Keratinocyte (primary cell): ENCODE measurements around the gene SLC51B. TPM values are rescaled to one million over a fixed set of nuclear protein-coding genes. Genes with fewer than 3 reads are reported as not detected.

Experiments used
- DNase-seq: peaks from one replicate; pipeline ENCODE4 v3.0.0-alpha.2; 2011; ENCODE audit warnings: low read depth, missing footprints, low spot score
- FAIRE-seq: peaks from 2 replicates; lab custom pipeline; 2011; peaks lifted over from hg19 to GRCh38; lab: Jason Lieb, UNC
- H2AFZ ChIP-seq: 2 replicates; pipeline ENCODE4 v1.6.0; 2012; ENCODE audit warnings: low read length, control low read depth, inconsistent platforms; ENCODE audit not compliant: control insufficient read depth
- H3K27ac ChIP-seq: 2 replicates; pipeline ENCODE4 v1.5.1; 2011; ENCODE audit warnings: low read length; ENCODE audit not compliant: control insufficient read depth, insufficient read depth
- H3K27me3 ChIP-seq: 3 replicates; pipeline ENCODE4 v1.6.0; 2011; ENCODE audit warnings: low read length; ENCODE audit not compliant: control insufficient read depth, insufficient read depth; ENCODE audit errors: extremely low read depth
- H3K36me3 ChIP-seq, 2 experiments: 2 replicates in 1 of 2; 3 replicates in 1 of 2; pipeline ENCODE4 v1.5.1; 2011; ENCODE audit warnings: low read length in 2 of 2, mild to moderate bottlenecking in 1 of 2; ENCODE audit not compliant: control insufficient read depth in 2 of 2, insufficient read depth in 2 of 2; ENCODE audit errors: extremely low read depth in 1 of 2
- H3K4me1 ChIP-seq: 3 replicates; pipeline ENCODE4 v1.5.1; 2011; ENCODE audit warnings: low read length; ENCODE audit not compliant: control insufficient read depth, insufficient read depth; ENCODE audit errors: extremely low read depth
- H3K4me2 ChIP-seq: 3 replicates; pipeline ENCODE4 v1.6.0; 2011; ENCODE audit warnings: low read depth, low read length; ENCODE audit not compliant: control insufficient read depth, insufficient read depth; ENCODE audit errors: extremely low read depth
- H3K4me3 ChIP-seq, 3 experiments: fragments of 200-600 bp in 1 of 3; sonication (generic) in 1 of 3; 2 replicates in 2 of 3; 3 replicates in 1 of 3; pipeline ENCODE4 v1.5.1; 2011 to 2016; ENCODE audit warnings: low read length in 3 of 3, mild to moderate bottlenecking in 3 of 3, control low read depth in 2 of 3, inconsistent platforms in 1 of 3, low read depth in 1 of 3, mixed read lengths in 1 of 3, mixed run types in 1 of 3, moderate library complexity in 1 of 3; ENCODE audit not compliant: control insufficient read depth in 2 of 3, insufficient read depth in 2 of 3; ENCODE audit errors: extremely low read depth in 1 of 3
- H3K79me2 ChIP-seq: 2 replicates; pipeline ENCODE4 v1.6.0; 2012; ENCODE audit warnings: low read length; ENCODE audit not compliant: control insufficient read depth, insufficient read depth
- H3K9ac ChIP-seq: 3 replicates; pipeline ENCODE4 v1.6.0; 2011; ENCODE audit warnings: low read length; ENCODE audit not compliant: control insufficient read depth, insufficient read depth; ENCODE audit errors: extremely low read depth
- H3K9me1 ChIP-seq: 3 replicates; pipeline ENCODE4 v1.6.0; 2011; ENCODE audit warnings: low read length; ENCODE audit not compliant: control insufficient read depth, insufficient read depth; ENCODE audit errors: extremely low read depth
- H3K9me3 ChIP-seq: 2 replicates; pipeline ENCODE4 v1.5.1; 2012; ENCODE audit warnings: low read depth, low read length; ENCODE audit not compliant: control insufficient read depth
- H4K20me1 ChIP-seq: 3 replicates; pipeline ENCODE4 v1.6.0; 2011; ENCODE audit warnings: low read length; ENCODE audit not compliant: control insufficient read depth, insufficient read depth; ENCODE audit errors: extremely low read depth
- CTCF ChIP-seq, 3 experiments: IDR thresholded peaks in 1 of 3; conservative IDR thresholded peaks in 1 of 3; optimal IDR thresholded peaks in 1 of 3; 2 replicates in 2 of 3; 3 replicates in 1 of 3; pipeline versions ENCODE3 to v1.5.1; 2011; ENCODE audit warnings: low read length in 3 of 3, mild to moderate bottlenecking in 3 of 3, moderate library complexity in 2 of 3, control low read depth in 1 of 3, inconsistent platforms in 1 of 3; ENCODE audit not compliant: insufficient read depth in 2 of 3; ENCODE audit errors: extremely low read depth in 1 of 3
- EZH2 ChIP-seq: IDR thresholded peaks from one replicate; pipeline ENCODE4 v1.6.1; 2012; ENCODE audit warnings: inconsistent platforms, mild to moderate bottlenecking, low read length, moderate library complexity
- dilution Hi-C: fragments of 300-500 bp; cut with MboI; formaldehyde crosslinking; loops from one replicate; pipeline ENCODE4 v1.7.0; 2020; ENCODE audit warnings: low sequenced_read_pairs; ENCODE audit not compliant: extremely low pct_ligation_motif_present
- polyA plus RNA-seq, 5 experiments: library from polyadenylated mRNA; depleted of rRNA in 3 of 5; stranded (reverse) in 3 of 5; stranded (forward) in 1 of 5; unstranded in 1 of 5; fragments of >200 nt; gene quantifications; 1 replicate in 1 of 5; 2 replicates in 3 of 5; 3 replicates in 1 of 5; pipeline versions ENCODE4 v1.2.1 to v1.2.3, GENCODE V29; 2011 to 2012; ENCODE audit warnings: missing spikeins in 2 of 5, low read depth in 1 of 5, low replicate concordance in 1 of 5

SLC51B gene
- polyA plus RNA-seq, 1 donor (not counting 4 experiments of a cell fraction or from before 2014, with no cell fraction given): not detected

- no peak overlapping the region for H3K4me2 ChIP-seq
- H3K9me1 ChIP-seq: no peaks in the 10 kb centered on the region
- H2AFZ ChIP-seq: no peak overlapping the region
- TF ChIP-seq CTCF (optimal IDR thresholded peaks at IDR 0.05 in 1 of 3, IDR thresholded peaks at IDR 0.05 in 1 of 3, conservative IDR thresholded peaks at IDR 0.05 in 1 of 3; ENCODE audit: extremely low read depth in 1 of 3, insufficient read depth in 2 of 3, low read length in 3 of 3): no peak
- no peak for TF ChIP-seq EZH2
- no peaks in the 10 kb centered on the region for H4K20me1 ChIP-seq
- no peak overlapping the region for H3K27ac ChIP-seq
- no peaks in the 10 kb centered on the region for H3K79me2 ChIP-seq
- no peaks in the 10 kb centered on the region for H3K9me3 ChIP-seq
- H3K9ac ChIP-seq: no peak overlapping the region
- H3K27me3 ChIP-seq: peaks cover 35% of the 10 kb centered on the region
- no peak overlapping the region for H3K4me3 ChIP-seq
- FAIRE-seq (no peak), DNase-seq (no peak)
- dilution Hi-C loops: no loop called here
- no peaks in the 10 kb centered on the region for H3K36me3 ChIP-seq
- H3K4me1 ChIP-seq: no peaks in the 10 kb centered on the region
Measured at GRCh38 chr15:65068403-65068788, 23.2 kb downstream of the SLC51B start.

GRCh38 chr15:65069179-65069578, 24.0 kb downstream of the SLC51B start:
- no peaks in the 10 kb centered on the region for H4K20me1 ChIP-seq
- dilution Hi-C loops: no loop called here
- no peaks in the 10 kb centered on the region for H3K79me2 ChIP-seq
- H3K27ac ChIP-seq: no peak overlapping the region
- H3K27me3 ChIP-seq: peaks cover 31% of the 10 kb centered on the region
- H3K9ac ChIP-seq: no peak overlapping the region
- H3K4me1 ChIP-seq: no peaks in the 10 kb centered on the region
- DNase-seq (no peak), FAIRE-seq (no peak)
- no peak overlapping the region for H3K4me3 ChIP-seq
- no peaks in the 10 kb centered on the region for H3K36me3 ChIP-seq
- no peaks in the 10 kb centered on the region for H3K9me3 ChIP-seq
- H3K9me1 ChIP-seq: no peaks in the 10 kb centered on the region
- H2AFZ ChIP-seq: no peak overlapping the region
- no peak for TF ChIP-seq EZH2
- no peak for TF ChIP-seq CTCF (optimal IDR thresholded peaks at IDR 0.05 in 1 of 3, IDR thresholded peaks at IDR 0.05 in 1 of 3, conservative IDR thresholded peaks at IDR 0.05 in 1 of 3; ENCODE audit: extremely low read depth in 1 of 3, insufficient read depth in 2 of 3, low read length in 3 of 3)
- H3K4me2 ChIP-seq: no peak overlapping the region
